ENCODE data around the gene NR2F2.

DNA sequence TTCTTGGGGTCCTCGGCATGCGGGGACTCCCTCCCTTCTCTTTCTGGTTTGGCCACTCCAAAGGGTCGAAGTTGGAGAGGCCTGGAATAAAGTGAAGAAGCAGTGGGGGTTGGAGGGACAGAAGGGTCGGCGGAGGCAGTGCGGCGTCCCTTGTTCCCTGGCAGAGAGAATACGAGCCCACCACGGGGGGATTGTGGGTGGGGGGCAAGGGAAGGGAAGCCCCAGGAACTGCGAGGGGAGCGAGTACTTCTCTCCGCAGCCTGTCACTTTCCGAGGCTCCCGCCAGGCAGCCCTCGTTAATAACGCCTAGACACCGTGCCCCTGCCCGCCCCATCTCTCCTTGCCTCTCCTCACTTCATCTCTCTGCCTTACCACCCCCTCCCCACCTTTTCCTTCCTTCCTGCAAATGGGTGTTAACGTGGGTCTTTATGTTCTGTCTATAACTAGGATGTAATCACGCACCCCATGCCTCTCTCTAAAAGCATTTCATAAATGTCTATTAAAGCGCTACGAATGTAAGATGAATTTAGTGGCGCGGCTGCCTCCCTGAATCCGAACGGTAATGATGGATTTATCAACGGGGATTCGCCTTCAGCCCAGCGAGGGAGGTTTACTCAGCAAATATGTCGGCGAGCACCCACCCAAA, 13.7 kb downstream of the NR2F2 start:
- TF ChIP-seq CTCF (IDR thresholded peaks at IDR 0.05) (no peak), POLR2A (IDR thresholded peaks at IDR 0.05) (no peak)

All from vagina (tissue), 2 donors.